GM12864 (cell line): Measurements from ENCODE around the gene NAA15.
"Not testable (repeated sequence)": the region's sequence is repeated elsewhere in the genome, so short reads cannot be mapped to it uniquely, and the experiment has no call there.

Experiments
- DNase-seq: peaks from one replicate; pipeline ENCODE4 v3.0.0-alpha.2; 2011; ENCODE audit warnings: low read depth
- H3K4me3 ChIP-seq: 2 replicates; pipeline ENCODE4 v1.5.1; 2011; ENCODE audit warnings: mild to moderate bottlenecking, low read depth, low read length, control low read depth
- CTCF ChIP-seq: IDR thresholded peaks from 2 replicates; pipeline ENCODE4 v1.5.1; 2011; ENCODE audit warnings: low read depth, mild to moderate bottlenecking, moderate library complexity, low read length, control low read depth, inconsistent platforms; ENCODE audit errors: missing control alignments

NAA15 gene

GRCh38 chr4:139301113-139301820 is at the start of gene NAA15:
NAA15 (plus strand) TSS chr4:139301505; CDS start chr4:139301778, 273 bp downstream.
- no peak for TF ChIP-seq CTCF
- peak; percentile 94 for DNase-seq

DNA sequence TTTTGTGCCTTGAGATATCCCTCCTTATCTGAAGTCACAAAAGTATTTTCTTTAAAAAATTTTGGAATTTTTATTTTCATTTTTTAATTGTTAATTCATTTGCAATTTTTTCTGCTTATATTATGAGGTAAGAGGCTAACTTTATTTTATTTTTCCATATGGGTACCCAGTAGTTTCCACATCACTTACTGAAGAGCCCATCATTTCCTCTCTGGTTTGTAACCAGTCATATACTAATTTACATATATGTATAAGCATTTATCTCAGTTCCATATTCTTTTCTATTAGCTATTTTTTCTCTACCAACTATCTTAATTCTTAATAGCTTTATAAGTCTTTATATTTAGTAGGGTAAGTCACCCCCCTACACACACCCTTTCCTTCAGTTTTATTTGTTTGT is 48.3 kb upstream of the NAA15 start:
- no peak overlapping the region for H3K4me3 ChIP-seq
- DNase-seq = no peak
- no peak for TF ChIP-seq CTCF

More at GRCh38 chr4:139301113-139301820, at the start of gene NAA15:
- peak within 1 kb of the TSS; percentile 63 for H3K4me3 ChIP-seq

GRCh38 chr4:139253713-139254112 is 47.6 kb upstream of the NAA15 start:
- H3K4me3 ChIP-seq = no peak overlapping the region
- no peak for DNase-seq
- TF ChIP-seq CTCF = no peak

- not testable (repeated sequence) for DNase-seq, H3K4me3 ChIP-seq
Observed at GRCh38 chr4:139255581-139255980, 45.7 kb upstream of the NAA15 start.

GRCh38 chr4:139256349-139256748 is 45.0 kb upstream of the NAA15 start:
- no peak for TF ChIP-seq CTCF
- H3K4me3 ChIP-seq = no peak overlapping the region
- no peak for DNase-seq

DNA sequence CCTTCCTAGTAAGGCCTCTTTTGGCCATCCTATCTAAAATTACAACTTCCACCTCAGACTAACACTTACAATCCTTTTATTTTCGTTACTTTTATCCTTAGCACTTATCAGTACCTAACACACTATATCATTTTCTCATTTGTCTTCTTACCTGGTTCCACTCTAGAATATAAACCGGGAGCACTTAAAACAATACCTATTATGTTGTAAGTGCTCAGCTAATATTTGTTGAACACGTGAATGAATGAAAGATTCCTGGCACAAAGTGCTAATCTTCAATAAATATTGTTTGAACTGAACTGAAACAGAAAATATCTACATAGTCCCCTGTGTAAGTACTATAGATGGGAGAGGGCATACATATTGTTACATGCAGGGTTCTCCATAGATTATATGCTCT is 35.7 kb upstream of the NAA15 start:
- DNase-seq = no peak
- TF ChIP-seq CTCF = no peak
- H3K4me3 ChIP-seq = no peak overlapping the region

GRCh38 chr4:139266208-139266582 is 35.1 kb upstream of the NAA15 start:
- TF ChIP-seq CTCF = no peak
- peak overlapping the region; percentile 25; the same call in 1 of the 2 replicates for H3K4me3 ChIP-seq
- no peak for DNase-seq
